ENCODE measurements around the gene IQCN. TPM values are rescaled to one million over a fixed set of nuclear protein-coding genes. Genes with fewer than 3 reads are reported as not detected.

The IQCN gene
- total RNA-seq, 2 experiments from 2014 or later: 0.38 to 1.1 TPM

- Histone ChIP-seq H3K9me3 (ENCODE audit: low read length) (no peaks in the 10 kb centered on the region), H3K36me3 (ENCODE audit: insufficient read depth, low read length) (no peaks in the 10 kb centered on the region), H3K27ac (ENCODE audit: low read depth, low read length, poor library complexity, severe bottlenecking) (peak overlapping the region; percentile 48), H3K79me2 (ENCODE audit: insufficient read depth, low read depth, low read length) (no peaks in the 10 kb centered on the region), H3K9me2 (ENCODE audit: insufficient read depth, low read length) (no peaks in the 10 kb centered on the region), H3K4me3 (ENCODE audit: low read depth, low read length, poor library complexity, severe bottlenecking) (no peak overlapping the region), H4K20me1 (ENCODE audit: insufficient read depth, low read length) (no peaks in the 10 kb centered on the region), H3K4me2 (ENCODE audit: low read length) (peak overlapping the region; percentile 32), H2AFZ (ENCODE audit: low read length) (no peak overlapping the region), H3K4me1 (ENCODE audit: insufficient read depth, low read length, poor library complexity, severe bottlenecking) (peaks cover 24% of the 10 kb centered on the region)
- ChIA-PET POLR2A (interaction anchor here (0.6 to 1.5 kb wide), 10 partner anchors 9 to 74 kb away, joined by 3 to 6 read pairs (median 4); partner anchors contain the start of gene RAB3A), CTCF (ENCODE audit: unreplicated experiment) (interaction anchor here (0.5 to 1.2 kb wide), 7 partner anchors 25 to 166 kb away, joined by 3 to 12 read pairs (median 5); no protein-coding TSS in a partner anchor)
- DNase-seq (ENCODE audit: low spot score): peak; percentile 82
- no TSS peak for BruUV-seq (replicated peaks)
- no peak for TF ChIP-seq EZH2phosphoT487 (IDR thresholded peaks at IDR 0.05; ENCODE audit: borderline replicate concordance, low read depth, low read length)
- TF ChIP-seq, protein P1, sequence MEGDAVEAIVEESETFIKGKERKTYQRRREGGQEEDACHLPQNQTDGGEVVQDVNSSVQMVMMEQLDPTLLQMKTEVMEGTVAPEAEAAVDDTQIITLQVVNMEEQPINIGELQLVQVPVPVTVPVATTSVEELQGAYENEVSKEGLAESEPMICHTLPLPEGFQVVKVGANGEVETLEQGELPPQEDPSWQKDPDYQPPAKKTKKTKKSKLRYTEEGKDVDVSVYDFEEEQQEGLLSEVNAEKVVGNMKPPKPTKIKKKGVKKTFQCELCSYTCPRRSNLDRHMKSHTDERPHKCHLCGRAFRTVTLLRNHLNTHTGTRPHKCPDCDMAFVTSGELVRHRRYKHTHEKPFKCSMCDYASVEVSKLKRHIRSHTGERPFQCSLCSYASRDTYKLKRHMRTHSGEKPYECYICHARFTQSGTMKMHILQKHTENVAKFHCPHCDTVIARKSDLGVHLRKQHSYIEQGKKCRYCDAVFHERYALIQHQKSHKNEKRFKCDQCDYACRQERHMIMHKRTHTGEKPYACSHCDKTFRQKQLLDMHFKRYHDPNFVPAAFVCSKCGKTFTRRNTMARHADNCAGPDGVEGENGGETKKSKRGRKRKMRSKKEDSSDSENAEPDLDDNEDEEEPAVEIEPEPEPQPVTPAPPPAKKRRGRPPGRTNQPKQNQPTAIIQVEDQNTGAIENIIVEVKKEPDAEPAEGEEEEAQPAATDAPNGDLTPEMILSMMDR (conservative IDR thresholded peaks at IDR 0.05; ENCODE audit: low read length): peak; percentile 43
- intact Hi-C loops (cut with micrococcal nuclease; ENCODE audit: unreplicated experiment): no loop called here
Observed at GRCh38 chr19:18254546-18255503, 19.4 kb downstream of the IQCN start.

GRCh38 chr19:18253716-18254115 is 20.5 kb downstream of the IQCN start:
- H3K79me2 ChIP-seq (ENCODE audit: insufficient read depth, low read depth, low read length): no peaks in the 10 kb centered on the region
- no TSS peak for BruUV-seq (replicated peaks)
- H3K4me1 ChIP-seq (ENCODE audit: insufficient read depth, low read length, poor library complexity, severe bottlenecking): peaks cover 24% of the 10 kb centered on the region
- TF ChIP-seq, protein P1 (conservative IDR thresholded peaks at IDR 0.05; ENCODE audit: low read length): no peak
- TF ChIP-seq EZH2phosphoT487 (IDR thresholded peaks at IDR 0.05; ENCODE audit: borderline replicate concordance, low read depth, low read length): no peak
- H3K4me3 ChIP-seq (ENCODE audit: low read depth, low read length, poor library complexity, severe bottlenecking): no peak overlapping the region
- H4K20me1 ChIP-seq (ENCODE audit: insufficient read depth, low read length): no peaks in the 10 kb centered on the region
- H3K36me3 ChIP-seq (ENCODE audit: insufficient read depth, low read length): no peaks in the 10 kb centered on the region
- H2AFZ ChIP-seq (ENCODE audit: low read length): peak overlapping the region; percentile 45; the same call in 1 of the 2 replicates
- no peaks in the 10 kb centered on the region for H3K9me3 ChIP-seq (ENCODE audit: low read length)
- peak overlapping the region; percentile 32; the same call in 1 of the 2 replicates for H3K4me2 ChIP-seq (ENCODE audit: low read length)
- H3K27ac ChIP-seq (ENCODE audit: low read depth, low read length, poor library complexity, severe bottlenecking): no peak overlapping the region
- CTCF ChIA-PET (ENCODE audit: unreplicated experiment): interaction anchor here (0.5 to 1.2 kb wide), 7 partner anchors 26 to 165 kb away, joined by 3 to 10 read pairs (median 5); no protein-coding TSS in a partner anchor
- POLR2A ChIA-PET: interaction anchor here (0.7 to 1.5 kb wide), 7 partner anchors 16 to 75 kb away, joined by 3 to 6 read pairs (median 4); partner anchors contain the start of gene RAB3A
- peak; percentile 57 for DNase-seq (ENCODE audit: low spot score)
- intact Hi-C loops (cut with micrococcal nuclease; ENCODE audit: unreplicated experiment): no loop called here
- H3K9me2 ChIP-seq (ENCODE audit: insufficient read depth, low read length): no peaks in the 10 kb centered on the region
